Fibroblast of upper back skin (primary cell): ENCODE measurements around the gene STYXL2.

ENCODE experiments used
- DNase-seq: peaks from one replicate; pipeline ENCODE4 v3.0.0-alpha.2; 2013

Gene STYXL2

DNA sequence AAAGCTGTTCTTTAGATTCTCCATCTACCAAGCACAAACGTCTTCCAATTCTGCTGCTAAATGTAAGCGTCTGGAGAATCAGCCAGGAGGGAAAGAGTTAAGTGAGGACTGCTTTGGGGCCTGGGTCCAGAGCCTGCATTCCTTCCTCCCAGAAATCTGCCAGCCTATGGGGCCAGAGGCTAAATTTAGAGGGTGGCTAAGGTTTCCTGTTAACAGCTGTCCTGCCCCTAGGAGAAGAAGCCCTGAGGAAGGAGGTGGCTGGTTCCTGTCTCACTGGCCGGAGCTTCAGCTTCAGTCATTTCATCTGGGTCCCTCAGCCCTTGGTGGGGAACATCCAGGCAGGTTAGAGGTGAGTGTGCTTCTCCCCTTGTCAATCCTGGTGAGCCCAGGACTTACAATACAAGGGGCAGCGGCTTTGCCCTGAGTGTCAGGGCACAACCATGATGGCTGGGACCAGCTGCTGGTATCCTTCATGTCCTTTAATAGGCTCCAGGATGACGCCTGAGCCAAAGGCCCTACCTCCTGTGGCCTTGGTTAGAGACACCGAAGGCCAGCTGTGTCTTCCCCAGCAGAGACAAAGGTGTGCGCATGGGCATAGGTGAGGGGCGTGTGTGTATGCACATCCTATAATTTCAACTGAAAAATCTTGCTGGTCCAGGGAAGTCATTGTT, at the start of gene STYXL2:
STYXL2 (plus strand) TSS at position 230 of the 671 bp plus-strand sequence. CDS start 775 bp downstream, outside the sequence.
- DNase-seq = no peak

DNA sequence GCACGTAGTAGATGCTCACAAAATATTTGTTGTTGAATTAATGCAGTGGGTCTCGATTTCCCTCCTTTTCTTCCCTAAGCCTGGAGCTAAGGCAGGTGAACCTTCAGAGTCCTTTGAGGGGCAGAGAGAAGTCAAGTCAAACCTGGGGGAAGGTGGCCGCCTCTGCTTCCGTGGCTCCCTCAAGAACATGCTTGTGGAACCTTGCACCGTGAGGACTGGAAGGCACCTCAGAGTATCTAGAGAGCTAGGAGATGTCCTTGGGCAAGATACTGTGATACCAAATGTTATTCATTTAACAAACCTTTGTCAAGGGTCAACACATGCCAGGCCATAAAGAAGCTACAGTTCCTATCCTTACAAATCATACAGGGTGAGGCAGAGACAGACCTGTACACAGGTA, 42.0 kb upstream of the STYXL2 start:
- no peak for DNase-seq

DNA sequence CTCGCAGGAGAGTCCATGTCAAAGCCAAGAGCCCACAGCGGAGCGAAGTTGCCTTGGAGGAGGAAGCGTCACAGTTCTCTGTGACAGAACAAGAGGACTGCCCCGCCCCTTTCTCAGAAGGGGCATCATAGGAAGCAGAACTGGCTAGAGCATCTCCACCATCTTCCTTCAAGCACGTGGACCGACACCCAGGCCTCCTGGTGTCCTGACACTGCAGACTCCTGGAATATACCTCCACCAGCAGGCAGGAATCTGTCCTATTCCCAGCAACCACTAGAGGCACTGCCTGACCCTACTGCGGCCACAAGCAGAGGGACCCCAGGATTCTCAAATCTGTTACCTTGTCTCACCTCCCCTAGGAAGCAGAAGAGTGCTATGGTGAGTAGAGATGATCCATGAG, 41.5 kb upstream of the STYXL2 start:
- DNase-seq = peak; percentile 2

DNA sequence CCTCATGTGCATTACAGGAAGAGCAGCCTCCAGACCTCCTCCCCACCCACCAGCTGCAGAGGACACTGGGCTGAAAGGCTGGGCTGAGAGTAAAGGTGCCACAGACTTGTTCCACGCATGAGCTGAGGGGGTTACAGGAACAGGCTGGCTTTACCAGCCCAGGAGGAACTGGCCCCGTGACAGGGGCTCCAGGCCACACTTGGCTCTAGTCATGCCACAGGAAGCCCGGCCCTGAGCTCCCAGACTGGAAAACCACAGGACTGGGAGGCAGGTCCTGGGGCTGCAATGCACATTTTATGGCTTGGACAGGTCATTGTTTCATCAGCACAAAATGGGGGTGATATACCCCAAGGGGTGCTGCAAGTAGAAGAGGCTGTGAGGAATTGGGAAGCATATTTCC, 39.3 kb upstream of the STYXL2 start:
- no peak for DNase-seq

DNA sequence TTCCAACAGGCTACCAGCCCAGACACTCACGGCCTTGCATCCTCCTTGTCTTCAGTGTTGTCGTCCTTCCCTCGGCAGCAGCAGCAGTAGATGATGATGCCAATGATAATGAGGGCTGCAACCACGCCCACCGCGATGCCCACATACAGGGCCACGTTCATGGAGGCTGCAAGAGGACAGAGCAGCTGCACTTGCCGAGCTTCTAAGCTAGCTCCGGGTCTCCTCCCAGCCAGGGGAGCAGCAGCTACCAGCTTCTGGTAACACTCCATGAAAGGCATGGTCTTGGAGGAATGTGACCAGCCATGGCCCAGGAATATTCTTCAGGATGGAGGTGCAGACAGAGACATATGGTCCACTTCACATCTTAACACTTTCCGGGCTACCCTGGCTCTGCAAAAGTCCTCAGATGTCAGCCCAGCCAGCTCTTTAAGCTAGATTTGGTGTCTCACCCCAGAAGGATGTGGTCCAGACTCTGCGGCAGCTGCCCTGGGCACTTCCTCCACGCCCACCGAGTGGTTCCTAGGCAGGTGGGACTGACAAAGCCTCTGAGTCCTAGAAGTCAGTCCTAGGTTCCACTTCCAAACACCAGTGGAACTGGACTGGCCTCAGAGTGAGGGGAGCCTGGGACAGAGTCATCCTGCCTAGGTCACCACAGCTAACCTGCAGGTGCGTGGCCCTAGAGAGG, 38.8 kb upstream of the STYXL2 start:
- DNase-seq = no peak

DNA sequence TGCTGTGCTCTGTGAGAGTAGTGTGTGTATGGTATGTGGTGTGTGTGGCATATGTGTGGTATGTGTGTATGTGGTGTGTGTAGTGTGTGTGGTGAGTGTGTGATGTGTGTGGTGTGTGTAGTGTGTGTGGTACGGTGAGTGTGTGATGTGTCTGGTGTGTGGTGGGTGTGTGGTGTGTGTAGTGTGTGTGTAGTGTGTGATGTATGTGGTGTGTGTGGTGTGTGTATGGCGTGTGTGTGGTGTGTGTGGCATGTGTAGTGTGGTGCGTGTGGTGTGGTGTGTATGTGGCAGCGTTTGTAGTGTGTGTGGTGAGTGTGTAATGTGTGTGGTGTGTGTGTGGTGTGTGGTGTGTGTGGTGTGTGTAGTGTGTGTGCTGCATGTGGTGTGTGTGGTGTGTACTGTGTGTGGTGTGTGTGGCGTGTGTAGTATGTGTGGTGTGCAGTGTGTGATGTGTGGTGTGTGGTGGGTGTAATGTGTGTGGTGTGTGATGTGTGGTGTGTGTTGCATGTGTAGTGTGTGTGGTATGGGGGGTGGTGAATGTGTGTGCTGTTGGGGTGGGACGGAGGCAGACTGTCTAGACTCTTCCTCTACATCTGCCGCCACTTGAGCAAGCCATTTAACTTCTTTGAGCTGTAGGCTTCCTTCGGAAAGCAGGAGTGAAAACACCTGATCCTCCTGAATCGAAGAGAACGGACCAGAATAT, 37.2 kb upstream of the STYXL2 start:
- no peak for DNase-seq

DNA sequence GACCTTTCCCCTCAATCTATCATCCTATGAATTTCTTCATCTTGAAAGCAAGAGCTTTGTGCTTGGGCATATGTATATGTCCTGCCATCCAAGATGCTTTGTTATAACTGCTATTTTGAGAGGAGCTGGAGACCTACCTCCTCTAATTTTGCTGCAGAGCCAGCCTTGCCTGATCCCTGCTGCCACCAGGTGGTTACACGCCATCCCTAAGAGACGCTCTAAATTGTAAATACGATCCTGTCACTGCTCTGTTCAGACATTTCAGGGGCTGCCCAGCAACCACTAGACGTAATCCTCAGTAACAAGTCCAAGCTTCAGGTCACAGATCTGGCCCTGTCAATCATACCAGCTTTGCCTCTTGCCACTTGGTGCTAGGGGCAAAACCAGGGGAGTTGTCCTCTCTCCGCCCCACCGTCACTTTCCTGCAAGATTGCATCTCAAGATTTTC, 36.6 kb upstream of the STYXL2 start:
- DNase-seq = peak; percentile 35

DNA sequence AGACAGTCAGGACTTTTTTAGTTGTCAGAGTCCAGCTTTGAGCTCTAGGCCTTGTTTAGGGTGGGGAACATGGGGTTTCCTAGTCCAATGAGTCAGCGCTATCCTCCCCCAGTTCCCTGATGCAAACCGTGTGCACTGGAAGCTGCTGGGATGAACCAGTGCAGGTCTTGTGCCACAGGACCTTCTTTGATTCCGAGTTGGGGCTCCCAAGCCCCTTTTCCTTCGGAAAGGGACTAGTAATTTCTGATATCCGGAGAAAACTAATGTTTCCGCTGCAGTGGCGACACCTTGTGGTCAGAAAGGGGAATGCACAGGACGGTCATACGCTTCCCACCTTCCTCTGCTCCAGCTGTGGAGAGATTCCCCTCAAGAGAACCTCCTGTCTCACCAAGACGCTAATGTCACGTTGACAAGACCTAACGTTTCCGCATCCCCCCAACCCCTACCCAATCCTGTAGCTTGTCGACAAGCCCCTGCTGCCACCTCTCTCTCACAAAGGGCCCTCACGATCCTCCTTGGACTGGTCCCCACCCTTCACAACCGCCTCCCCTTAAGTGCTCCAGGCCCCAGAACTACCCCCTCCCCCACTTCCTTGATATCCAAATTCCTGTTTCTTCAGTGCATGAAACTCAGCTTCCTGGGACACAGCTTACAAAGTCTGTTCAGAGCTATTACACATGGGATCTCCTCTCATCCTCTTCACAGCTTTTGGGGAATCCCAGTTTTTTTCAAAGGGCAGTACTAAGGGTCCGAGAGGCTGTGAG, 34.6 kb upstream of the STYXL2 start:
- DNase-seq = peak; percentile 55

DNA sequence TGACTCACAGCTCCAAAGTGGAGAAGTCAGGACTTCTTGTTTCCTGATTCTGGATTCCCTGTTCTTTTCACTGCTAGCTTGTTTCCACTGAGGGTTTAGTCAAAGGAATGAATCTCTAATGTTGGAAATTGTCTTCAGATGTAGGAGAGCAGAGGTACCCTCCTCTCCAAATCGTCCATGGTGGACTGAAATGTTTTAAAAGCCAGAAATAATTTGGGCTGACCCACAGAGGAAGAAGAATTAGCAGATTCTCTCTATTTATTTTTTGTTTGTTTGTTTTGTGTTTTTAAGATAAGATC, 34.1 kb upstream of the STYXL2 start:
- no peak for DNase-seq

DNA sequence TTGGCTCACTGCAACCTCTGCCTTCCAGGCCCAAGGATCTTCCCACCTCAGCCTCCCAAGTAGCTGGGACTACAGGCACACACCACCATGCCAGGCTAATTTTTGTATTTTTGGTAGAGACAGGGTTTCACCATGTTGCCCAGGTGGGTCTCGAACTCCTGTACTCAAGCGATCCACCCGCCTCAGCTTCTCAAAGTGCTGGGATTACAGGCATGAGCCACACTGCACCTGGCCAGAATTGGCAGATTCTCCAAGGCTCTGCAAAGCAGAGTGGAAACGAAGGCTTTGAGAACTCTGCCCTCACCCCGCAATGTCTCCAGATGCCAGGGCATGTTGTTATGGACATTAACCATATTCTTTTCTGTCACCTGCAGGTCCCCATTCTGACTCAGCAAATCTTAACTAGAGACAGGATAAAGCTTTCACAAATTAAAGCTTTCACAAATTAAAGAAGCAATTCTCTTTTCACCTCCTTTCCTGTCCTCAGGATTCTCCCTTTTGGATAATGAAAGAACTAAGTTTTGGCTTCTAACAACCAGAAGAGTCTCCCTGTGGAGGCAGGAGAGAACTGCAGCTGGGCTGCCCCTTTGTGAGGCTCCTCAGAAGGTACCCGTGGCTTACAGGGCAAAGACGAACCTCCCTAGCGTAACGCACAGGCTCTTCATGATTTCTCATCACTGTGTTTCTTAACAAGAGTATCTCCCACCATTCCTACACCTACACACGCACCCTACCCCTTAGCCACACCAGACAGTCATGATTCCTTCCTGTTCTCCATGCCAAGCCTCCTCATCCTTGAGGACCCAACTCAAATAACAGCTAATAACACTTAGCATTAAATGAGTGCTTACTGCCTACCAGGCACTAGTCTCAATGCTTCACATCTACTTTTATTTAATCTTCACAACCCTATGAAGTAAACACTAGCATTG, 33.5 kb upstream of the STYXL2 start:
- no peak for DNase-seq

DNA sequence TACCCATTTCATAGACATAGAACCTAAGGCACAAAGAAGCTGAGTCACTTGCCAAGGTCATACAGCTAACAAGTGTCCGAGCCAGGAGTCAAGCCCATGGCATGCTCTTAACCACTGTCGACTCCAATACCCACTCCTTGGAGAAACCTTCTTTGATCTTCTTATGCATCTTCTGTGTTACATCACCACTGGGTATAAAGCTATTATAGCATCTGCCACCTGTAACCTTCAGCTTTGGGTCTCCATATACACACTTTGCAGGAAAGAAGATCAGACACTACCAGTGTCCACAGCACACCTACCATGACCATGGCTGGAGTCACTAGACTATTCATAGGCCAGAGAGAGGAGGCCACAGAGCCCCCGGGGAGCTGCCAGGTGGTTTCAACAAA, 32.8 kb upstream of the STYXL2 start:
- DNase-seq = no peak

DNA sequence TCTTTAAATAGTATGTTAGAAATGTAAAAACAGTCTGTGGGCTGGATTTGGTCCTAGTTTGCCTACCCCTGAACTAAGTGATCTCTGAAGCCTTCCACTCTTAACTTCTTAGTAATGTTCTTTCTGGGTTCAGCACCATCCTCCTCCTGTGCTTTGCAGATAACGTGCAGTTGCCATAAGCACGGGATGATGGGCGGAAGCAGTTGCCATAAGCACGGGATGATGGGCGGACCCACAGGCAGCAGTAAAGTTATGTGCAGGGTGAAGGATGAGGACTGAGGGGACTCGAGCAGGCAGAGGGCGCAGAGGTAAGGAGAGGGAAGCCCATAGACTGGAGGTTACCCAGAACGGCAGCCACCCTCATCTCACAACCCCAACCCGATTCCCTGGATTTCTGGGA, 29.3 kb upstream of the STYXL2 start:
- no peak for DNase-seq

DNA sequence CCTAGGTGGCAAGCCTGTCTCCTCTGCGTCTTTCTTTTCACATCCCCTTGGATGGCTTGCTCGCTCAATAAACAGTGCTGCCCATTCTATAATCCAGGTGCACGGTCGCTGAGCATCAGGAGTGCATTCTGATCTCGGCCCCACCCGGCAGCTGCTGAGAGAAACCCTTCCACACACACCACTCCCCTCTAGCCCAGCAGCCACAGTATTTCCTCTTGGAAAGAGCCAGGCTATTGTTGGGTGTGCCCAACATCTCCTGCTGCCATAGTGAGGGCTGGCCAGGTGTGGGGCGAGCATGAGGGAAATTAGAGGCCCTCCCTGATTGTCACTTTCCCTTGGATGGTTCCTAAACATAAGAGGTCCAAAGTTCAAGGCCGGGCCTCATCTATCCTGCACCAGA, 28.4 kb upstream of the STYXL2 start:
- no peak for DNase-seq

DNA sequence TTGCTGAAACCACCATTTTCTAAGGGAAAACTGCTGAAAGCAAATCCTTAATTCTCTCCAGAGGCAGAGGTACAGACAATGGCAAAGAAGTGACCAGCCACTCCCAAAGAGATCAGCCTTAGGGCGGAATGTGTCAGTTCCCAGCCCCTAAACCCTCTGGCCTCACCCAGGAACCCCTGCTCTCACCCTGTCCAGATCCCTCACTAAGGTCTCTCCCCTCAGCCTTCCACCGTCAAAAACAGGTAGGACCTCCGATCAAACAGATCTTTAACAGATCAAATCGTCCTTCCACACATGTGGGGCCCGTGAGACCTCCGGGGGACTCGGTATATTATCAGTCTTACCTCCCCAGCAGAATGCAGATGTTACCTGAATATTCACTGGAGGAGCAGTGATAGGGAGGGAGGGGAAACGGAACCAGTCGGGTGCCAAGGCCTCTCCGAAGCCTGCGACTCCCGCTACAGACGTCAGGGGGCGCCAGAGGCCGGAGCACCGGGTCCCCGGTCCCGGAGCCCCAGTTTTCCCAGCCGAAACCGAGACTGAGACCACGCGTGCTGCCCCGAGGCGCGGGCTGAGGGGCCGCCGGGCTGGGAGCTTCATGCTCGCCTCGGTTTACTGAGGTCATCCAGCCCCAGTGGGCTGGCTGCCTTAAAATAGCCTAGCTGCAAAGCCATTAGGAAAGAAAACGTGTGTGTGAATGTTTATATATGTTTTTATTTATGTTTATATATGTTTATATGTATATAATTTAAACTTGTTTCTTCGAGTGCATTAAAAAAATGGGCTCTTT, 27.3 kb upstream of the STYXL2 start:
- DNase-seq = peak; percentile 36

DNA sequence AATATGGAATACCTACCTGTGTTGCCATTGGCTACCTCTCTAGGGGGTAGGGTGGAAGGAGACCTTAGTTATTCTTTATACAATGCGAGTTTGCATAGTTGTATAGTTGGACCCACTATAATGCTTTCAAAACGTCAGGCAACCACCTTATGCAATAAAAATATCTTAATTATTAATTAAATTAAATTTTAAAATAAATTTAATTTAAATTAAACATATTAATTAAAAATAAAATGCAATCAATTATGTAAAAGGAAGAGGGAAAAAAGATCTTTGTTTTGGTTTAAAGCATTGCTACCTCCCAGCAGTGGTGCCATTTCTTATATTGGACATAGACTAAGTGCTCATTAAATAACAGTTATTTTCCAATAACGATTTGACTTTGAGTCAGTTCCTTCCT, 26.0 kb upstream of the STYXL2 start:
- no peak for DNase-seq

DNA sequence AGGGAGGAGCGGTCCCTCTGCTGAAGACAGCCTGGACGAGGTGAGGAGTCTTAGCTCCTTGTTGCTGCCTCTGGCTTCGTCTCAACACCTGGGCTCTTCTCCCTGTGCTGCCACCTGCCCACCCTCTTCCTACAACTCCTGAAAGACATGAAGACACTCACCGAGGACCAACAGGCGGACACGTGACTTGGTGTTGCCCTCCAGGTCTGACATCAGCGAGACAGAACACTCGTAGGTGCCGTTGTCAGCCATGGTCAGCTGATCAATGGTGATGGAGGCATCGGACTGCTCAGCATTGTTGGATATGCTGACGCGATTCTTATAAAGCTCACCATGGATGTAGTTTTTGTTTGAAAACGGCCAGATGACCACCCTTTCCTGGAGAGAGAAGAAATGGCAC, 25.1 kb upstream of the STYXL2 start:
- no peak for DNase-seq

DNA sequence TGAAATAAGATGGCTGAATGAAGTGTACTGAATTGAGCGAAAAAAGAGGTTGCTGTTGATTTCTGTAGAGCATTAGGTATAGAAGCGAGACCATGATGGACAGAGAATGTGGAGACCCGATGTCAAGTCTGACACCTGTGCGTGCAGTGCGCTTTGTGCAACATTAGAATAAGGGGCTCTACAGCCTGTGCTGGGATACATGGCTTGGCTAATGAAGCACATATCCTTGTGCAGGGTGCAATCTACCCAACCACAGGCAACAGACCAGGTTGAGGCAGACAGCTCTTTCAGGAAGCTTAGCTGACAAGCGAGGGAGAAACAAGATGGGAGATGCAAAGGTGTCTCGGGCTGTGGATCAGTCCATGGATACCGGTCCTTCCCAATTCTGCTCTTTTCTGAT, 22.6 kb upstream of the STYXL2 start:
- no peak for DNase-seq

DNA sequence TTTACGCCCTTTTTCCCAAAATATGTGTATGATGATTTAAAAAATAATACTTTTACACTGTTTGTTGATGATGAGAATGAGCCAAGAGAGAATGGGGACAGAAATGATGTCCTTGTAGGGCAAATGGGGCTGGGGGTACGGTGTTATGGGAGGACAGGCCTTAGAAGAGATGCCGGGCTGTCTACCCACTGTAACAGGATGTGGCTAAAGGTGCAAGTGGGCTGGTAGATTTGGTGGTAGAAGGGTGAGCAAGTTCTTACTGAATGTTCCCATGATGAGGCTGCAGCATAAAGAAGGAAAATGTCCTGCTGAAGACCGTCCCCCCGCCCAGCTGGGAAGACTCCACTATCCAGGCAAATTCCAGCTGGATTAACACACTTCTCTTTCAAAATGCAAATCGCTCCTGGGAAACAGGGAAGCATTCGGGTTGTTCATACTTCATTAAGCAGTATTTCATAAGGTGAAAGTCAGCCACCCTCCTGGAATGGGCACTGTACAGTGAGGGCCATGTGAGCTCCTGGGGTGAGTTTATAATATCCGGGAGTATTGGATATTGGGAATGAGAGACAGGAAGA, 17.7 kb upstream of the STYXL2 start:
- DNase-seq = no peak

DNA sequence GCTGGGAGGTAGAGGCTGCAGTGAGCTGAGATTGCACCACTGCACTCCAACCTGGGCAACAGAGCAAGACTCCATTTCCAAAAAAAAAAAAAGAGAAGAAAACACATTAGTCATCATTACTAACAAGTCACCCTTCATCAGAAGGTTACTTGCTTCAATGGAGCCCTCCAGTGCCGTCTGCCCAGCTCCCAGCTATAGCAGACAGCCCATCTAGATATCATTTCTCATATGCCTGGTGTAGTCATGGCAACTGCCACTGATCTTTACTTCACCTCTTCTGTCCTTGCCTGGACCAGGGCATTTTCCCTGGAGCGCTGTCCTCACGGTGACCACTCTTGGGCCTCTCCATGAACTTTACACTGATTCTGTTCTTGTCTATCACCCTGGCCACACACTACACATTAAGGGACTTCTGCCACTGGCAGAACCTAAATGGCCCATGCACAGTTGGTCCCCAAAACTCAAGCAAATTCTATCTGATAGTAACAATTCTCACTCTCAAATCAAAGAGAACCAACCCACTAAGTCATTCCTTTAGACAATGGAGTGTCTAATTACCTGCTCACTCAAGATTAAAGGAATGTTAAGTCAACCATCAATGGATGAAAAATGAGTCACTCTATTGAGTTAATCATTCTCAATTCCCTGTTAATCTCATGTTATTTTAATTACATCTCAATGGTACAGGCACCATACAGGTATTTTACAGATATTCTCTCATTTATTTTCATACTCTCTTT, 16.6 kb upstream of the STYXL2 start:
- DNase-seq = no peak

DNA sequence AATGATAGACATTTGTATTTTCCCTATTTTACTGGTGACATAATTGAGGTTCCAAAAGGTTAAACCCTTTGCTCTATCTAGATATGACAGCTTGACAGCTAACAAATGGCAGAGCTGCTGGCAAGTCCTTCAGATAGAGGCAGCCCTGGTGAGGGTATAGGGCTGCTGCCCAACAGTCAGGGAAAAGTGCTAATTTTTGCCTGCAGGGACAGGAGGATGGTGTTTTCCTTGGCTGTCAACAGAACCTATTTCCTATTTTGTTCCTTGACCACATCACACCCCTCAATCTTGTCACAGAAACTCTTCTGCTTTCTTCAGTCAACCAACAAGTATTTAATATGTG, 16.0 kb upstream of the STYXL2 start:
- no peak for DNase-seq
